Fibroblast of lung (primary cell): ENCODE data around the gene BLOC1S5.

ENCODE experiments used
- CTCF ChIP-seq, 2 donors: IDR thresholded peaks in 1 of 2; conservative IDR thresholded peaks in 1 of 2; 1 replicate in 1 of 2; 2 replicates in 1 of 2; pipeline ENCODE4 v1.5.1; 2011 to 2012; ENCODE audit warnings: low read length in 2 of 2, control low read depth in 1 of 2, inconsistent platforms in 1 of 2, low read depth in 1 of 2, mild to moderate bottlenecking in 1 of 2
- EZH2 ChIP-seq: IDR thresholded peaks from 2 replicates; pipeline ENCODE4 v1.5.1; 2012; ENCODE audit warnings: low read length, control low read depth, mild to moderate bottlenecking; ENCODE audit errors: missing control alignments

- no peak for TF ChIP-seq CTCF (conservative IDR thresholded peaks at IDR 0.05 in 1 of 2, IDR thresholded peaks at IDR 0.05 in 1 of 2; ENCODE audit: low read depth in 1 of 2, low read length in 2 of 2)
- no peak for TF ChIP-seq EZH2
Measured at GRCh38 chr6:8027965-8028651, 36.1 kb downstream of the BLOC1S5 start.
